SK-N-SH (cell line): ENCODE measurements around the gene ARIH2. TPM values are rescaled to one million over a fixed set of nuclear protein-coding genes. Genes with fewer than 3 reads are reported as not detected.

Experiments
- CTCF ChIA-PET: fragments of 300-600, 350-600 bp; formaldehyde crosslinking; extraction: SDS; loops from one replicate; lab custom pipeline; 2021; lab: Yijun Ruan, JAX
- POLR2A ChIA-PET: fragments of 350-600 bp; sonication (Branson Sonifier 250); formaldehyde crosslinking; extraction: SDS; loops from one replicate; lab custom pipeline; 2020; ENCODE audit warnings: antibody characterized with exemption, inconsistent platforms; lab: Yijun Ruan, JAX
- DNase-seq: peaks from one replicate; pipeline ENCODE4 v3.0.0; 2012
- H2AFZ ChIP-seq: fragments of 200-600 bp; sonication (generic); 2 replicates; pipeline ENCODE4 v1.8.1; 2016; ENCODE audit warnings: antibody characterized with exemption, mild to moderate bottlenecking, low read depth
- H3F3A ChIP-seq: fragments of 200-600 bp; sonication (generic); replicated peaks from 2 replicates; pipeline ENCODE3; 2016; ENCODE audit warnings: antibody characterized with exemption, mild to moderate bottlenecking; ENCODE audit not compliant: insufficient read depth
- H3K27ac ChIP-seq, 2 experiments: fragments of 200-500 bp in 1 of 2; fragments of 200-600 bp in 1 of 2; sonication (Bioruptor generic) in 1 of 2; sonication (generic), shearing (Covaris generic) in 1 of 2; 2 replicates each; pipeline versions ENCODE4 v1.5.1 to v1.6.1; 2014 to 2016; ENCODE audit warnings: low read depth in 2 of 2, inconsistent platforms in 1 of 2, low read length in 1 of 2, mild to moderate bottlenecking in 1 of 2, mixed read lengths in 1 of 2
- H3K27me3 ChIP-seq: fragments of 200-600 bp; sonication (generic), shearing (Covaris generic); 2 replicates; pipeline ENCODE4 v1.6.1; 2016; ENCODE audit warnings: mixed run types; ENCODE audit not compliant: insufficient read depth
- H3K36me3 ChIP-seq, 2 experiments: fragments of 200-500 bp in 1 of 2; fragments of 200-600 bp in 1 of 2; sonication (Bioruptor generic) in 1 of 2; sonication (generic) in 1 of 2; replicated peaks in 1 of 2; 2 replicates each; pipeline versions ENCODE3 to v1.5.1; 2014 to 2016; ENCODE audit warnings: low read length in 1 of 2, mild to moderate bottlenecking in 1 of 2; ENCODE audit not compliant: insufficient read depth in 2 of 2, control insufficient read depth in 1 of 2
- H3K4me1 ChIP-seq, 2 experiments: fragments of 200-500 bp in 1 of 2; fragments of 200-600 bp in 1 of 2; sonication (Bioruptor generic) in 1 of 2; sonication (generic), shearing (Covaris generic) in 1 of 2; 2 replicates each; pipeline versions ENCODE4 v1.5.1 to v1.6.1; 2014 to 2016; ENCODE audit warnings: low read depth in 1 of 2, low read length in 1 of 2, mixed run types in 1 of 2; ENCODE audit not compliant: insufficient read depth in 2 of 2, control insufficient read depth in 1 of 2
- H3K4me2 ChIP-seq: fragments of 200-600 bp; sonication (generic), shearing (Covaris generic); 2 replicates; pipeline ENCODE4 v1.6.1; 2017; ENCODE audit warnings: mixed run types
- H3K4me3 ChIP-seq, 2 experiments: fragments of 200-500 bp in 1 of 2; fragments of 200-600 bp in 1 of 2; sonication (Bioruptor generic) in 1 of 2; sonication (generic), shearing (Covaris generic) in 1 of 2; 2 replicates each; pipeline versions ENCODE4 v1.5.1 to v1.8.1; 2014 to 2016; ENCODE audit warnings: low read depth in 2 of 2, inconsistent platforms in 1 of 2, low read length in 1 of 2, mild to moderate bottlenecking in 1 of 2, mixed read lengths in 1 of 2, moderate library complexity in 1 of 2
- H3K79me2 ChIP-seq: fragments of 200-600 bp; sonication (generic); 2 replicates; pipeline ENCODE4 v1.8.1; 2017; ENCODE audit warnings: mild to moderate bottlenecking; ENCODE audit not compliant: insufficient read depth
- H3K9ac ChIP-seq: fragments of 200-600 bp; sonication (generic); 2 replicates; pipeline ENCODE4 v1.6.1; 2017; ENCODE audit warnings: mixed run types
- H3K9me2 ChIP-seq: fragments of 200-600 bp; sonication (generic); 2 replicates; pipeline ENCODE4 v1.6.1; 2017; ENCODE audit warnings: mixed run types
- H3K9me3 ChIP-seq: fragments of 200-600 bp; sonication (generic); 2 replicates; pipeline ENCODE4 v1.6.1; 2017; ENCODE audit warnings: mixed run types, mild to moderate bottlenecking, moderate library complexity
- H4K20me1 ChIP-seq: fragments of 200-600 bp; sonication (generic); 2 replicates; pipeline ENCODE4 v1.6.1; 2017; ENCODE audit warnings: mild to moderate bottlenecking, mixed run types; ENCODE audit not compliant: insufficient read depth
- CHD2 ChIP-seq: fragments of 150-350 bp; IDR thresholded peaks from 2 replicates; pipeline ENCODE4 v1.6.1; 2018; ENCODE audit warnings: low read length; ENCODE audit not compliant: partially characterized antibody
- CTCF ChIP-seq: fragments of 200-600 bp; sonication (generic); IDR thresholded peaks from 2 replicates; pipeline ENCODE4 v1.6.1; 2017; ENCODE audit warnings: antibody characterized with exemption, mild to moderate bottlenecking, moderate library complexity
- ELF1 ChIP-seq: IDR thresholded peaks from 2 replicates; pipeline ENCODE4 v1.4.0; 2012
- EP300 ChIP-seq, 2 experiments: IDR thresholded peaks; 2 replicates each; pipeline versions ENCODE4 v1.4.0 to v1.6.1; 2012; ENCODE audit warnings: borderline replicate concordance in 1 of 2, low read depth in 1 of 2, low read length in 1 of 2
- EZH2phosphoT487 ChIP-seq: fragments of 200-600 bp; sonication (generic); IDR thresholded peaks from 2 replicates; pipeline ENCODE4 v1.6.1; 2017; ENCODE audit warnings: low read depth, mixed run types, mild to moderate bottlenecking, antibody characterized with exemption, moderate library complexity, borderline replicate concordance
- GABPA ChIP-seq: IDR thresholded peaks from 2 replicates; pipeline ENCODE4 v1.4.0; 2012; ENCODE audit warnings: low read depth, mild to moderate bottlenecking
- GATA2 ChIP-seq: sonication (generic); formaldehyde crosslinking; IDR thresholded peaks from 2 replicates; pipeline ENCODE4 v1.5.0; 2020; ENCODE audit warnings: mild to moderate bottlenecking, missing genetic modification reagents
- JUND ChIP-seq: IDR thresholded peaks from 2 replicates; pipeline ENCODE4 v1.4.0; 2012
- MAX ChIP-seq: IDR thresholded peaks from 2 replicates; pipeline ENCODE4 v1.4.0; 2012; ENCODE audit warnings: low read depth
- NFIC ChIP-seq: IDR thresholded peaks from 2 replicates; pipeline ENCODE4 v1.4.0; 2012; ENCODE audit warnings: borderline replicate concordance
- NRF1 ChIP-seq: IDR thresholded peaks from 2 replicates; pipeline ENCODE4 v1.6.1; 2012; ENCODE audit warnings: low read depth, mild to moderate bottlenecking, low read length
- REST ChIP-seq: IDR thresholded peaks from 2 replicates; pipeline ENCODE4 v1.6.1; 2012; ENCODE audit warnings: mild to moderate bottlenecking, low read depth, low read length, moderate library complexity
- RXRA ChIP-seq: IDR thresholded peaks from 2 replicates; pipeline ENCODE4 v1.4.0; 2012; ENCODE audit warnings: low read depth, mild to moderate bottlenecking, borderline replicate concordance
- SIN3A ChIP-seq: IDR thresholded peaks from 2 replicates; pipeline ENCODE4 v1.6.1; 2012; ENCODE audit warnings: low read depth, mild to moderate bottlenecking, low read length, moderate library complexity, borderline replicate concordance
- SMC3 ChIP-seq: IDR thresholded peaks from 2 replicates; pipeline ENCODE4 v1.6.1; 2012; ENCODE audit warnings: low read depth, low read length, improper control_type of control experiment
- TAF1 ChIP-seq: IDR thresholded peaks from 2 replicates; pipeline ENCODE4 v1.6.1; 2012; ENCODE audit warnings: low read depth, mild to moderate bottlenecking, low read length, moderate library complexity, borderline replicate concordance
- TCF12 ChIP-seq: IDR thresholded peaks from 2 replicates; pipeline ENCODE4 v1.4.0; 2012
- USF1 ChIP-seq: IDR thresholded peaks from 2 replicates; pipeline ENCODE4 v1.4.0; 2012; ENCODE audit warnings: low read depth, borderline replicate concordance
- USF2 ChIP-seq: fragments of 150-350 bp; IDR thresholded peaks from 2 replicates; pipeline ENCODE4 v1.6.1; 2017; ENCODE audit warnings: antibody characterized with exemption, low read length, low read depth, borderline replicate concordance
- WGBS: methylation state at CpG from one replicate; pipeline ENCODE4 v1.1.6; 2017; ENCODE audit warnings: low lambda C conversion rate; 5-methylcytosine and 5-hydroxymethylcytosine counted together
- polyA plus RNA-seq, 3 experiments: library from polyadenylated mRNA; depleted of rRNA; stranded (reverse); fragments of >200 nt; gene quantifications; 2 replicates each; pipeline ENCODE4 v1.2.3, GENCODE V29; 2012

The ARIH2 gene
- polyA plus RNA-seq, 1 of the 3 experiments (the other 2 are of a cell fraction) = 69.7 TPM

GRCh38 chr3:48934333-48934991 is 15.8 kb downstream of the ARIH2 start:
- Histone ChIP-seq H3K36me3 (peaks cover 21 to 32% of the 10 kb centered on the region in 2 experiments), H2AFZ (no peak overlapping the region), H3K4me2 (no peak overlapping the region), H3K9me3 (no peaks in the 10 kb centered on the region), H3K9ac (no peak overlapping the region), H3F3A (peaks cover 7% of the 10 kb centered on the region), H3K79me2 (peaks cover 100% of the 10 kb centered on the region), H3K4me1 (peaks cover 1 to 4% of the 10 kb centered on the region in 2 experiments; a peak in 2 of 4 replicates), H3K9me2 (no peaks in the 10 kb centered on the region), H3K27me3 (no peaks in the 10 kb centered on the region), H4K20me1 (peaks cover 33% of the 10 kb centered on the region), H3K27ac (no peak overlapping the region), H3K4me3 (no peak overlapping the region)
- ChIA-PET POLR2A (no interaction called here), CTCF (interaction anchor here (0.6 to 1.3 kb wide), 2 partner anchors 17 to 57 kb away, joined by 3 read pairs; no protein-coding TSS in a partner anchor)
- TF ChIP-seq TAF1 (no peak), ELF1 (no peak), SIN3A (no peak), USF2 (no peak), JUND (no peak), NRF1 (no peak), SMC3 (no peak), GABPA (no peak), REST (no peak)
- no peak for DNase-seq
- 94% methylated on average over 5 of the region's 5 CpGs for WGBS

- Histone ChIP-seq H3K4me1 (peaks cover 0 to 4% of the 10 kb centered on the region in 2 experiments; a peak in 1 of 4 replicates), H3K9me3 (no peaks in the 10 kb centered on the region), H4K20me1 (peaks cover 28% of the 10 kb centered on the region), H3K4me3 (no peak overlapping the region), H3K27me3 (no peaks in the 10 kb centered on the region), H3K36me3 (peaks cover 16 to 24% of the 10 kb centered on the region in 2 experiments), H3K9ac (no peak overlapping the region), H3K9me2 (no peaks in the 10 kb centered on the region), H2AFZ (no peak overlapping the region), H3F3A (peaks cover 7% of the 10 kb centered on the region), H3K79me2 (peaks cover 99% of the 10 kb centered on the region), H3K4me2 (no peak overlapping the region), H3K27ac (no peak overlapping the region)
- DNase-seq = no peak
- 81% methylated on average over 4 of the region's 4 CpGs for WGBS
- ChIA-PET CTCF (no interaction called here), POLR2A (no interaction called here)
- TF ChIP-seq USF1 = no peak
- TF ChIP-seq SIN3A = no peak
- no peak for TF ChIP-seq GATA2 (CRISPR knock-in tag)
- TF ChIP-seq EZH2phosphoT487 = no peak
- no peak for TF ChIP-seq MAX
- TF ChIP-seq CTCF = no peak
- no peak for TF ChIP-seq TCF12
- TF ChIP-seq JUND = no peak
- TF ChIP-seq NFIC = no peak
- no peak for TF ChIP-seq TAF1
- no peak for TF ChIP-seq CHD2
- no peak for TF ChIP-seq EP300 (IDR thresholded peaks at IDR 0.05; ENCODE audit: borderline replicate concordance in 1 of 2, low read depth in 1 of 2, low read length in 1 of 2)
- TF ChIP-seq RXRA = no peak
Observed at GRCh38 chr3:48935530-48935929, 16.9 kb downstream of the ARIH2 start.
